Stomach smooth muscle (tissue), 2 donors: ENCODE measurements around the gene AP1G2.

ENCODE experiments used
- H3K27ac ChIP-seq: one replicate; pipeline ENCODE4 v1.7.0; 2013; ENCODE audit warnings: mild to moderate bottlenecking, low read length, inconsistent platforms
- H3K27me3 ChIP-seq, 2 donors: one replicate each; pipeline ENCODE4 v1.7.0; 2013; ENCODE audit warnings: low read length in 2 of 2; ENCODE audit not compliant: insufficient read depth in 2 of 2, control insufficient read depth in 1 of 2
- H3K36me3 ChIP-seq, 2 donors: one replicate each; pipeline ENCODE4 v1.7.0; 2013; ENCODE audit warnings: low read length in 2 of 2; ENCODE audit not compliant: control insufficient read depth in 2 of 2, insufficient read depth in 2 of 2
- H3K4me1 ChIP-seq: one replicate; pipeline ENCODE4 v1.7.0; 2013; ENCODE audit warnings: low read length; ENCODE audit not compliant: control insufficient read depth, insufficient read depth
- H3K4me3 ChIP-seq, 2 donors: one replicate each; pipeline ENCODE4 v1.7.0; 2013; ENCODE audit warnings: low read length in 2 of 2
- H3K9ac ChIP-seq, 2 donors: one replicate each; pipeline ENCODE4 v1.7.0; 2013; ENCODE audit warnings: low read length in 2 of 2, mild to moderate bottlenecking in 1 of 2
- H3K9me3 ChIP-seq, 2 donors: one replicate each; pipeline ENCODE4 v1.7.0; 2013; ENCODE audit warnings: low read length in 2 of 2; ENCODE audit not compliant: control insufficient read depth in 2 of 2
- donor health status: healthy.
- donor health status: Pancreatic carcinoma.

AP1G2 gene

DNA sequence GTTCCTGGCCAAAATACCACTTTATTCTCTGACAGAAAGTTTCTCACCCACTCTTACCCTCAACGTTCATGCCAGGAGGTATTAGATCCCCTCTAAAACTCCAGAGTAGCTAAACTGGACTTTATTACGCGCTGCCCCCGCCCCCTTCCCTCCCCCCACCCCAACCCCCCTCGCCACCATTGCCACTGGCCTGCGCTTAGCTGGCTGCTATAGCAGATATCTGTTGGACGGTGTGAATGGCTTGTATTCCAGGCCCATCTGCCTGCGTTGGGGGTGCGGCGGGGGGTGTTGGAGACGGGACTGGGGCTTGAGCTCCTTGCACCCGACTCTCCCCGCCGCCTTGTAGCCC is 12.1 kb downstream of the AP1G2 start:
- H3K9ac ChIP-seq, result peak overlapping the region; percentile 95 to 96
- H3K27ac ChIP-seq, result peak overlapping the region; percentile 93
- no peaks in the 10 kb centered on the region for H3K27me3 ChIP-seq
- peaks cover 4 to 13% of the 10 kb centered on the region in 2 donors for H3K36me3 ChIP-seq
- peak overlapping the region; percentile 84 to 95 for H3K4me3 ChIP-seq
- H3K4me1 ChIP-seq, result peaks cover 32% of the 10 kb centered on the region
- no peaks in the 10 kb centered on the region for H3K9me3 ChIP-seq

DNA sequence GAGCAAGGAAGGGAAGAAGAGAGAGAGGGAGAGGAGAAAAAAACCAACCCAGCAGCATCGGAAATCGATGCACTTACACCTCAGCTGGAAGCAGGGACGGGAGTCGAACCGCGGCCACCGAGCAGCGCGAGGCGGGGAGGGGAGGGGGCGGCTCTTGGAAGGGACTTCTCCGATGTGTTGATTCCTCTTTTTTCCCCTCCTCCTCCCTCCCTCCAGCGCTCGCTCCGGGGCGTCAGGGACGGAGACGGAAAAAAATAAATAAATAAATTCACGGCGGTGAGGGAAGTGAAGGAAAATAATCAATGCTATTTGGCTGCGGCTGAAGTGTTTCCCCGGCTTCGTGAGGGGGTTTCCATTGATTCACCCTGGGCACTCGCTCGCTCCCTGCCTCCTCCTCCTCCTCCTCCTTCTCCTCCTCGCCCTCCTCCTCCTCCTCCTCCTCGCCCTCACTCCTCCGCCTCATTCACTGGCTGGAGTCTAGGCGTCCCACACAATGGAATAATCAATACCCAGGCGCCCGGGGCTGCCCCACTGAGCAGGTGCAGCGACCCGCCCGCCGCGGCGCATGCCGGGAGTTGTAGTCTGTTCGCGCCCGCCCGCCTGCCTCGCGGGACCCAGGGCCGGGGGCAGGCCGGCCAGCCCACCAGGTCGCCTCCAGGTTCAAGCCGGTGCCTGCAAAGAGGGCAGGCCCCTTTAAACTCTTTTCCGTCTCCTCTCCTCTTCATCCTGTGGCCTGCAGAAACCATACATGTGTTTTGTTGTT is 16.1 kb downstream of the AP1G2 start, which contains the start of gene ZFHX2:
Gene ZFHX2 (minus strand): TSS at position 500 of the 763 bp plus-strand sequence. CDS start 16,440 bp downstream, outside the sequence.
- Histone ChIP-seq H3K4me1 (peaks cover 19% of the 10 kb centered on the region), H3K9me3 (no peaks in the 10 kb centered on the region), H3K36me3 (no peaks in the 10 kb centered on the region), H3K27me3 (peaks cover 0 to 5% of the 10 kb centered on the region in 2 donors), H3K27ac (peak within 1 kb of the TSS; percentile 31), H3K9ac (peak within 1 kb of the TSS; percentile 54 to 62), H3K4me3 (peak within 1 kb of the TSS; percentile 79 to 84)

- Histone ChIP-seq H3K9me3 (no peaks in the 10 kb centered on the region), H3K27ac (no peak overlapping the region), H3K4me3 (peak overlapping the region; percentile 79 to 84), H3K9ac (peak overlapping the region; percentile 54 to 55), H3K4me1 (peaks cover 18% of the 10 kb centered on the region), H3K27me3 (peaks cover 0 to 5% of the 10 kb centered on the region in 2 donors), H3K36me3 (no peaks in the 10 kb centered on the region)
Observed at GRCh38 chr14:23550812-23551265, 16.8 kb downstream of the AP1G2 start.

GRCh38 chr14:23550131-23550811 is 17.3 kb downstream of the AP1G2 start:
- no peak overlapping the region for H3K27ac ChIP-seq

GRCh38 chr14:23548351-23549318 is 19.0 kb downstream of the AP1G2 start:
- Histone ChIP-seq H3K27me3 (peaks cover 0 to 5% of the 10 kb centered on the region in 2 donors), H3K9ac (no peak overlapping the region), H3K4me1 (peaks cover 14% of the 10 kb centered on the region), H3K4me3 (no peak overlapping the region), H3K36me3 (no peaks in the 10 kb centered on the region), H3K27ac (no peak overlapping the region), H3K9me3 (no peaks in the 10 kb centered on the region)

More at GRCh38 chr14:23550131-23550811, 17.3 kb downstream of the AP1G2 start:
- Histone ChIP-seq H3K4me1 (peaks cover 16% of the 10 kb centered on the region), H3K27me3 (peaks cover 0 to 5% of the 10 kb centered on the region in 2 donors), H3K36me3 (no peaks in the 10 kb centered on the region), H3K4me3 (peak overlapping the region; percentile 79 to 84), H3K9ac (peak overlapping the region; percentile 54 to 55), H3K9me3 (no peaks in the 10 kb centered on the region)

- peaks cover 0 to 5% of the 10 kb centered on the region in 2 donors for H3K27me3 ChIP-seq
- no peak overlapping the region for H3K27ac ChIP-seq
- H3K36me3 ChIP-seq, result no peaks in the 10 kb centered on the region
- no peaks in the 10 kb centered on the region for H3K9me3 ChIP-seq
- H3K9ac ChIP-seq, result no peak overlapping the region
- H3K4me3 ChIP-seq, result no peak overlapping the region
- H3K4me1 ChIP-seq, result peaks cover 14% of the 10 kb centered on the region
Observed at GRCh38 chr14:23547924-23548323, 19.7 kb downstream of the AP1G2 start.

GRCh38 chr14:23546450-23547035 is 21.0 kb downstream of the AP1G2 start:
- Histone ChIP-seq H3K4me3 (no peak overlapping the region), H3K9ac (no peak overlapping the region), H3K4me1 (peaks cover 9% of the 10 kb centered on the region), H3K27ac (no peak overlapping the region), H3K36me3 (no peaks in the 10 kb centered on the region), H3K27me3 (peaks cover 0 to 5% of the 10 kb centered on the region in 2 donors), H3K9me3 (no peaks in the 10 kb centered on the region)

DNA sequence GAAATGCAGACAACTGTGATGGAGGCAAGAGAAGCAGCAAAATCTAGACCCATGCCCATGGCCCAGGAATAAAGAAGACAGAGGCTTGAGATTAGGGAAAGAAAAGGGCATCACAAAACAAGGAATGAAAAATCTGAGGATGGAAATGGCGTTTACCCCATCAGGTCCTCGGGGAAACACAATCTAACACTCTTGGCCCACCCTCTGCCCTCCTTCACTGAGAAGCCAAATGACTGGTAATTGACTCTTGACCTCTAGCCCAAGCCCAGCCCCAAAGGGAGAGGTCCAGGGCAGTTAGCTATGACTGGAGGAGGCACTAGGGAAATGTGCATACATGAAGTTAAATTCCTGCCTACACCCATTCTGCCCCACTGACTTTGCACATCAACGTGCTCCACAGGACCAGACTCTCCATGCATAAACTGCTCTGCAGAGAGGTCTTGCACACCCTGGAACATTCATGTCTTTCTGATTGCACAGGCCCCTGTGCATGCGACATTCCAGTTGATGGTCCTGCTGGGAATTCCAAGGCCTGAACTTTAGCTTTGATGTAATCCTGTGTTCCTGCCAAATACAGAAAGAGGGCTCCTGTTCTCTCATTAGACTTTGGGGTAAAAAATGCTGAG is 21.7 kb downstream of the AP1G2 start:
- H3K27ac ChIP-seq, result no peak overlapping the region
- H3K27me3 ChIP-seq, result peaks cover 0 to 5% of the 10 kb centered on the region in 2 donors
- peaks cover 7% of the 10 kb centered on the region for H3K4me1 ChIP-seq
- no peak overlapping the region for H3K4me3 ChIP-seq
- H3K36me3 ChIP-seq, result no peaks in the 10 kb centered on the region
- no peaks in the 10 kb centered on the region for H3K9me3 ChIP-seq
- H3K9ac ChIP-seq, result no peak overlapping the region

DNA sequence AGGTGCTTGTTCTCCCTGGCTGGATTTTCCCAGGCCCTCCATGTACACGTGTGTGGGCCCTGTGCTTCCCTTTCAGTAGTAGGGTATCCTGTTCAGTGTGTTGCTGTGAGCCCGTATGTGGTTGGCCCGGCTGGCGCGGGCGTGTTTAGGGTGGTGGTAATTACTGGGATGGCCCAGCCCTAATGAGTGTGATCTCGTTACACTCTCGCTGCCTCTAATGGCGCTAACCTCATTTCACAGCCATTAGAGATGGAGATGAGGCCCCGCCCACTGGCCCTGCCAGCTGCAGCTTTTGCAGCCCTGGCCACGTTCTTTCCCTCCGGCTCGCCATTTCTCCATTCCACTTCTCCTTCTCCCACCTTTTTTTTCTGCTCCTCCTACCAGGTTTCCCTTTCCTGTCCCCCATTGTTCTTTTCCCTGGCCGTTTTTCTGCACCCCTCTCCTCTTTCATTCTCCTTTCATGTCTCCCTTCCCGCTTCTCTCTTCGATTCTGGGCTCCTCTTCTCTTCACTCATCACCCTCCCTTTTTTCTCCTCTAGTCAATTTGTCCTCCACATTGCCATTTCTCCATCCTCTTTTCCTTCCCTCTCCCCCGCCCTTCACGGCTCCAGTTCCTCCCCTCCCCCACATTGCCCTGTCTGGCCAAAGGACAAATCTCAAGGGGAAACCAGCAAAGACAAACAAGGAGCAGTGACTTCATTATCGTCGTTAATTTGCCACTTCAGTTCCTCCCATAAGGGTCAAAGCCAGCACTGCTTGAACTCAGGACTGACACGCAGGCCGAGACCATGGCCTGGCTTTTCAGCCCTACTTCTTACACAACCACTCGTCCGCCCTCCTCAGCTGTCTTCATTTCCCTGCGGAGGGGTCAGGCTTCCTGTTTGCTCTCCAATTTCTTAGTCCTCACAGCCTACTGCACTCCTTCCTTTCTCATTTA is 22.8 kb downstream of the AP1G2 start:
- H3K4me1 ChIP-seq, result no peaks in the 10 kb centered on the region
- H3K9me3 ChIP-seq, result no peaks in the 10 kb centered on the region
- H3K36me3 ChIP-seq, result no peaks in the 10 kb centered on the region
- peak overlapping the region in 1 of 2 donors; percentile 5 for H3K9ac ChIP-seq
- H3K27me3 ChIP-seq, result peaks cover 0 to 1% of the 10 kb centered on the region in 2 donors
- H3K27ac ChIP-seq, result no peak overlapping the region
- H3K4me3 ChIP-seq, result no peak overlapping the region
